ENCODE data around the gene RCOR2. TPM values are rescaled to one million over a fixed set of nuclear protein-coding genes. Genes with fewer than 3 reads are reported as not detected.

The RCOR2 gene
- total RNA-seq, 1 donor, result 2.9 TPM

DNA sequence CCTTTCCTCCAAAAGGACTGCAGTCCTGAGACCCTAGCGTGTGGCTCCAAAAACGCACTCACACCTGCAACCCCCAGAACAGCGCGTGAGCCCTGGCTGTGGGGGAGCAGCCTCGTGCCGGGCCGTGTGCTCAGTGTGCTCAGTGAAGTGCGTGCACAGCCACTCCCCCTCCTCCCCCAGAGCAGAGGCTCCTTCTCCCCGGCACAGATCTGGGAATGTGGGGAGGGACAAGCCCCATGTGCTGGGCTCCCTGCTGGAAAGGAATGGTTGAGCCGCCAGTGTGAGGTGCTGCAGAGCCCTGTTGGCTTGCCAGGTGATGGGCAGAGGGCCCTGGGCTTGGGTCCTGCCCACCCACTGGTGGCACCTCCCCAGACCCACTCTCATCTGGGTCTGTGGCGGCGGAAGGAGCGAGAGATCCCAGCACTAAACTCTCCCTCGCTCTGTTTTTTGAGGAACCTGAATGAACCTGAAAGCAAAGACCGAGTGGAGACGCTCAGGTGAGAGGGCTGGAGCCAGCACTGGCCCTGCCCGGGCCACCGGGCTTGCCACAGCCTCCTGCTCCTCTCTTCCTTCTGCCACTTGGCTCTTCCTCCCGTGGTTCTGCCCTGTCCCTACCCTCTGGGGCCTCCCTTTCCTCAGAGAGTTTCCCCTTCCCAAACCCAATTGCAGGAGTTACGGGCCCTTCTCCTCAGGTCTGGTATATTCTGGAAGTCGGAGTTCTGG lies 9.0 kb downstream of the RCOR2 start:
- DNase-seq (ENCODE audit: low read depth), result no peak
- TF ChIP-seq, protein P1, sequence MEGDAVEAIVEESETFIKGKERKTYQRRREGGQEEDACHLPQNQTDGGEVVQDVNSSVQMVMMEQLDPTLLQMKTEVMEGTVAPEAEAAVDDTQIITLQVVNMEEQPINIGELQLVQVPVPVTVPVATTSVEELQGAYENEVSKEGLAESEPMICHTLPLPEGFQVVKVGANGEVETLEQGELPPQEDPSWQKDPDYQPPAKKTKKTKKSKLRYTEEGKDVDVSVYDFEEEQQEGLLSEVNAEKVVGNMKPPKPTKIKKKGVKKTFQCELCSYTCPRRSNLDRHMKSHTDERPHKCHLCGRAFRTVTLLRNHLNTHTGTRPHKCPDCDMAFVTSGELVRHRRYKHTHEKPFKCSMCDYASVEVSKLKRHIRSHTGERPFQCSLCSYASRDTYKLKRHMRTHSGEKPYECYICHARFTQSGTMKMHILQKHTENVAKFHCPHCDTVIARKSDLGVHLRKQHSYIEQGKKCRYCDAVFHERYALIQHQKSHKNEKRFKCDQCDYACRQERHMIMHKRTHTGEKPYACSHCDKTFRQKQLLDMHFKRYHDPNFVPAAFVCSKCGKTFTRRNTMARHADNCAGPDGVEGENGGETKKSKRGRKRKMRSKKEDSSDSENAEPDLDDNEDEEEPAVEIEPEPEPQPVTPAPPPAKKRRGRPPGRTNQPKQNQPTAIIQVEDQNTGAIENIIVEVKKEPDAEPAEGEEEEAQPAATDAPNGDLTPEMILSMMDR (IDR thresholded peaks at IDR 0.05; ENCODE audit: insufficient read depth, low read length), result no peak
- H3K4me3 ChIP-seq (ENCODE audit: low read depth, low read length), result no peak overlapping the region

DNA sequence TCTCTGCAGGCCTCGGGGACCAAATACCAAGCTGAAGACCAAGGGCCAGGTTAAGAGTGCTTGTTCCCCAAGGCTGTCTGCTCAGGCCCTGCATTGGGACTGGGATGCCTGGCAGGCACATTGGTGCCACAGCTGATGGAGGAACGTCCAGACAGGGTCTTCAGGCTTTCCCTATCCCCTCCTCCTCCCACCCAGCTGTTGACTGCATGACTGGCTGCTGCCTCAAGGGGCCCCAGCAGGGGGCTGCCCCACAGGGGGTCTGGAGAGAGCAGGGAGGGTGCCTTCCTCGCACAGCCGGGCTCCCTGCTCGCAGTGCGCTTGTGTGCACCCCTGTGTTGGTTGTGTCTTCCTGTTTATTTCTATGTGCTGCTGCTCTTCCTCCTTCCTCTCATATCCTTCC lies 9.9 kb downstream of the RCOR2 start:
- TF ChIP-seq, protein P1 (IDR thresholded peaks at IDR 0.05; ENCODE audit: insufficient read depth, low read length), result no peak

DNA sequence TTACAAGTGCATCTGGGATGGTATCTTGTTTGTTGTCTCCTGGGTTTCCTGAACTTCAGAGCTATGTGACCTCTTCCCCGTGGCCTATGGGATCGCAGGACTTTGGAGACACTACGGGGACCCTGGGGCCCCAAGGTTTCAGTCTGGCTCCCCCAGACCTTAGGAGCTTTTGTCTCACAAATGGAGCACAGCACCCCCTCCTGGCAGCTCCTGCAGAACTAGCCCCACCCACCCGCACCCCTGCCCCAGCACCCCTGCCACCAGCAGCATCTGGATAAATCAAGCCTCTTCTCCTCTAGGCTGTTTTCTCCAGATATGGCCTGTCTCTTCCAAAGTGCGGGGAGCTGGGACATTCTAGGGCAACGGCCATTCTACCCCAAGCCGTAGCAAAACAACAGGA lies 10.4 kb downstream of the RCOR2 start:
- H3K4me3 ChIP-seq (ENCODE audit: low read depth, low read length), result no peak overlapping the region
- TF ChIP-seq, protein P1 (IDR thresholded peaks at IDR 0.05; ENCODE audit: insufficient read depth, low read length), result no peak
- peak; percentile 19 for DNase-seq (ENCODE audit: low read depth)

More for the DNA sequence above, 9.9 kb downstream of the RCOR2 start:
- no peak overlapping the region for H3K4me3 ChIP-seq (ENCODE audit: low read depth, low read length)
- no peak for DNase-seq (ENCODE audit: low read depth)

DNA sequence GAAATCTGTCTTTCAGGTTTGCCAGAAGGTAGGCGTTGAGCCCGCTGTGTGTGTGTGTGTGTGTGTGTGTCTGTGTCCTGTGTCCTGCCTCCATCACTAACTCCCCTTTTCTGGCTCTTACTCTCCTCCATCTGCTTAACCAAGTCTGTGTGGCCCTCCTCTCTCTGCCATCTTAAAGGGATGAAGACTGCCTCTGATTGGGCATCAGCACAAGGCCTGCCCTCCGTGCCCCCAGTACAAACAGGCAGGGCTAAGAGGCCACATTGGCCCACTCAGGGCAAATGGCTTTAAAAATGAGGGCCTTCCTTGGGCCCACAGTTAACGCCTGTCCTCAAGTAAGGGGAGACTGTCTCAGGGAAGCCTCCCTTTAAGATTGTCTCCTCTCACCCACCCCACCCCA lies 10.9 kb downstream of the RCOR2 start:
- no peak for DNase-seq (ENCODE audit: low read depth)
- TF ChIP-seq, protein P1 (IDR thresholded peaks at IDR 0.05; ENCODE audit: insufficient read depth, low read length), result no peak
- H3K4me3 ChIP-seq (ENCODE audit: low read depth, low read length), result no peak overlapping the region

DNA sequence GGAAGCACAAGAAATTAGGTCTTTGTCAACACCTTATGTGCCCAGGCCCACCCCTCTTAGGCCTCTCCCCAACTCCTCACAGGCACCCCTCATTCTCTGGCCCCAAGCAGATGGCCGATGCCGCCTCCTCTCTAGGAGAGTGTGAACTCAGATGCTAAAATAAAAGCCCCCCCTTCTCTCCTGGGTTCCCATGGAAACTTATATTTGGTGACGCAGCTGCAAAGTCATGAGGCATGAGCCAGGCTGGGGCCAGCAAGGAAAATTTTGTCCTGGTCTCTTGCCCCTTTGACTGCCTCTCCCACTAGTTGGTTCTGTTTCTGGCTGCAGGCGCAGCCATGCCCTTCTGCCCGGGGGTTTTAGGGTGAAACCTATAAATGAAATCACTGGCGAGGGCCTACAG lies 11.8 kb downstream of the RCOR2 start:
- DNase-seq (ENCODE audit: low read depth), result no peak
- TF ChIP-seq, protein P1 (IDR thresholded peaks at IDR 0.05; ENCODE audit: insufficient read depth, low read length), result no peak
- no peak overlapping the region for H3K4me3 ChIP-seq (ENCODE audit: low read depth, low read length)

DNA sequence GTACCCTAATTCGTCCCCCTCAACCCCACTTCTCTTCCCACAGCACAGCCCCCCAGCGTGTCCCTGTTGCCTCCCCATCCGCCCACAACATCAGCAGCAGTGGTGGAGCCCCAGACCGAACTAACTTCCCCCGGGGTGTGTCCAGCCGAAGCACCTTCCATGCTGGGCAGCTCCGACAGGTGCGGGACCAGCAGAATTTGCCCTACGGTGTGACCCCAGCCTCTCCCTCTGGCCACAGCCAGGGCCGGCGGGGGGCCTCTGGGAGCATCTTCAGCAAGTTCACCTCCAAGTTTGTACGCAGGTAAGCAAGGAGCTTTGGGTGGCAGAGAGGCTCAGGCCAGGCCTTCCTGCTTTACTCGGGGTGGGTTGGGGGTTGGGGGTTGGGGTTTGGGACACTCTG lies 12.2 kb downstream of the RCOR2 start:
- TF ChIP-seq, protein P1 (IDR thresholded peaks at IDR 0.05; ENCODE audit: insufficient read depth, low read length), result no peak
- no peak for DNase-seq (ENCODE audit: low read depth)

DNA sequence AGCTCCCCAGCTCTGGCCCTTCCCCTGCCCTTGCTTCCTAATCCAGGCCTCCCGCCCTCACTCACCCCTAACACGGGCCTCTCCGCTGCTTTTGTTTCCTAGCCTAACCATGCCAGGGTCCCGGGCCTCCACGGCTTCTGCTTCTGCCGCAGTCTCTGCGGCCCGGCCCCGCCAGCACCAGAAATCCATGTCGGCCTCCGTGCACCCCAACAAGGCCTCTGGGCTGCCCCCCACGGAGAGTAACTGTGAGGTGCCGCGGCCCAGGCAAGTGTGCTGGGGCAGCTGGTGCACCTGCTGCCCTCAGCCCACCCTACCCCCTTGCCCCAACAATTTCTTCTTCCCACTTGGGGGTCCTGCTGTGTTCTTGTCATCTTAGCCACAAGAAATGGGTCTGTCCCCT lies 13.1 kb downstream of the RCOR2 start:
- DNase-seq (ENCODE audit: low read depth), result no peak
- H3K4me3 ChIP-seq (ENCODE audit: low read depth, low read length), result no peak overlapping the region
- TF ChIP-seq, protein P1 (IDR thresholded peaks at IDR 0.05; ENCODE audit: insufficient read depth, low read length), result no peak

More for the DNA sequence above, 12.2 kb downstream of the RCOR2 start:
- no peak overlapping the region for H3K4me3 ChIP-seq (ENCODE audit: low read depth, low read length)

Data from fibroblast of the aortic adventitia (primary cell).